Measurements from ENCODE around the gene MICB.

The MICB gene

DNA sequence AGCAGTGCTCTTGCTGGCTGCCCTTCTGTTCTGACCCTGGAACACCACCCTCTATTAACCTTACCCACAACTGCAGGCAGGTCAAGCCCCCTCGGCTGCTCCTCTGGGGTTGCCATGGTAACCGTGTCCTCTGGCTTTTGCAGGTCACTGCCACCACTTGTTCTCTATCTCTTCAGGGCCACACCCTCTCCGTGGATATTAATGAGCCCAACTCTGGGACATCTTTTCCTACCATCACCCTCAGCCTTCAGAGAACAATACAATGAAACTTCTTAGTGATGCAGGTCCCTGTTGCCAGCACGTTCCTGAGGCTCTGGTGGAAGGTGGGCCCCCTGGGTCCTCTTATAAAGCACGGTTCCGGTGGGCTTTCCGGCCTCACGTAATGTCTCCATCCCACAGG is 30.8 kb upstream of the MICB start:
- WGBS (ENCODE audit: insufficient coverage): 95% methylated on average over 7 of the region's 8 CpGs
- DNase-seq: no peak
- Histone ChIP-seq H3K27ac (ENCODE audit: insufficient read depth in 1 of 2, low read depth in 1 of 2, low read length in 2 of 2, poor library complexity in 1 of 2, severe bottlenecking in 2 of 2) (no peak overlapping the region), H3K4me1 (ENCODE audit: control extremely low read depth in 1 of 4, control insufficient read depth in 4 of 4, insufficient read depth in 4 of 4, low read length in 3 of 4) (peaks cover 0 to 29% (median 13%) of the 10 kb centered on the region in 4 experiments), H3K36me3 (ENCODE audit: control insufficient read depth in 4 of 4, insufficient read depth in 4 of 4, low read length in 3 of 4) (peaks cover 0 to 14% (median 6%) of the 10 kb centered on the region in 4 experiments), H3K9me3 (ENCODE audit: control extremely low read depth in 1 of 5, control insufficient read depth in 4 of 5, insufficient read depth in 2 of 5, low read depth in 1 of 5, low read length in 4 of 5) (no peaks in the 10 kb centered on the region), H3K27me3 (replicated peaks in 2 of 5; ENCODE audit: control insufficient read depth in 4 of 5, insufficient read depth in 5 of 5, low read length in 4 of 5) (no peaks in the 10 kb centered on the region), H3K4me3 (ENCODE audit: control insufficient read depth in 1 of 7, extremely low read depth in 1 of 7, insufficient read depth in 4 of 7, low read depth in 2 of 7, low read length in 6 of 7) (no peak overlapping the region)
- ChIA-PET CTCF (no interaction called here), POLR2A (no interaction called here)

DNA sequence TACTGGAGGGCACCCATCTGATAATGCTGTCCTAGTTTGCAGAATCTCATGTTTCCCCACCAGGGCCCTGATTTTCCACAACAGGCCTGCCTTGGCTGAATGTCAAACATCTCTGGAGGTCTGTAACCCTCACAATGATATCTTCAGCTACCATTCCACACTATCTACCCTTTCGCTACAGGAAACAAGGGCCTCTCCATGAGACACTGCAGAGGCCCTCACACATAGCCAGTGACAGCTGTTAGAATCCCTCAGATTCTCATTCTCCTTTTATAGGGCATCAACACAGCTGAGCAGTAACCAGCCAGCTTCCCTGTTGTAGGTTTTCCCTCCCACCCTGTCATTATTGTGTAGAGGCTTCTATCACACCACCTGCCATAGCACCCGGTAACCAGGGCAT is 29.6 kb upstream of the MICB start:
- CTCF ChIA-PET: interaction anchor here (1.2 kb wide), 1 partner anchor 25 kb away, joined by 3 read pairs; no protein-coding TSS in a partner anchor
- POLR2A ChIA-PET: interaction anchor here (0.9 kb wide), 1 partner anchor 63 kb away, joined by 3 read pairs; no protein-coding TSS in a partner anchor
- H3K9me3 ChIP-seq (ENCODE audit: control extremely low read depth in 1 of 5, control insufficient read depth in 4 of 5, insufficient read depth in 2 of 5, low read depth in 1 of 5, low read length in 4 of 5): no peaks in the 10 kb centered on the region
- DNase-seq: peak in 1 of 3 donors; percentile 45
- no peak overlapping the region for H3K4me3 ChIP-seq (ENCODE audit: control insufficient read depth in 1 of 7, extremely low read depth in 1 of 7, insufficient read depth in 4 of 7, low read depth in 2 of 7, low read length in 6 of 7)
- H3K4me1 ChIP-seq (ENCODE audit: control extremely low read depth in 1 of 4, control insufficient read depth in 4 of 4, insufficient read depth in 4 of 4, low read length in 3 of 4): peaks cover 0 to 22% (median 9%) of the 10 kb centered on the region in 4 experiments
- no peaks in the 10 kb centered on the region for H3K27me3 ChIP-seq (replicated peaks in 2 of 5; ENCODE audit: control insufficient read depth in 4 of 5, insufficient read depth in 5 of 5, low read length in 4 of 5)
- WGBS (ENCODE audit: insufficient coverage): 88% methylated on average over 2 of the region's 2 CpGs
- no peak overlapping the region for H3K27ac ChIP-seq (ENCODE audit: insufficient read depth in 1 of 2, low read depth in 1 of 2, low read length in 2 of 2, poor library complexity in 1 of 2, severe bottlenecking in 2 of 2)
- H3K36me3 ChIP-seq (ENCODE audit: control insufficient read depth in 4 of 4, insufficient read depth in 4 of 4, low read length in 3 of 4): peaks cover 0 to 14% (median 6%) of the 10 kb centered on the region in 4 experiments

DNA sequence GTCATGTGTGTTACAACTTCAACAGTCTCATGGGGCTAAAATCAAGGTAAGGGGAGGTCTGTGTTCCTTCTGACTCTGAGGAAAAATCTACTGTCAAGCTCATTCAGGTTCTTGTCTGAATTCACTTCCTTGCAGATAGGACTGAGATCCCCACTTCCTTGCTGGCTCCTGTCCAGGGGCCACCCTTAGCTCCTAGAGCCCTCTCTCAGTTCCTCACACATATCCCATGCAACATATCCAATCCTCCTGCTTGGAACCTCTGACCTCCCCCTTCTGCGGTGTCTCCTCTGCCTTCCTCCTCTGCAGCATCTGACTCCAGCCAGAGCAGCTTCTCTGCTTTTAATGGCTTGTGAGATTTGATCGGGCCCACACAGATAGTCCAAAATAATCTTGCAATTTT is 27.1 kb upstream of the MICB start:
- no peak for DNase-seq
- CTCF ChIA-PET: interaction anchor here (1.6 kb wide), 1 partner anchor 75 kb away, joined by 3 read pairs; no protein-coding TSS in a partner anchor

DNA sequence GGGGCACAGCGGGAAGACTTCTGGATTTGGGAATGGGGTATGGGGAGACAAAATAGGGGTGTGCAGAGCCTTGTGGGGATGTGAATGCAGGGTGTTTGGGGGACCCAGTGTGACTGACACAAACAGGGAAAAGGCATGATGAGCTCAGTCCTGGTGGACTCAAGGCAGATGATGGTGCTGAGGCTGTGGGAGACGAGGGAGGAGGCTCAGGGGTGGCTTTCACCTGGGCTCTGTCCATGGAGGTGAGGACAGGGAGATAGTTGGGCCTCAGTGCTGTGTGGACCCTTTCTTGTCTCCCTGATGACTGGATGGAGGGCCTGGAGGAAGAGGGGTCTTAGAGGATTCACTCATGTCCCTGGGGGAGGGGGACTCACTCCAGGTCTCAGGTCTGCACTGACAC is 26.2 kb upstream of the MICB start:
- Histone ChIP-seq H3K36me3 (ENCODE audit: control insufficient read depth in 4 of 4, insufficient read depth in 4 of 4, low read length in 3 of 4) (peaks cover 0 to 8% (median 3%) of the 10 kb centered on the region in 4 experiments), H3K27ac (ENCODE audit: insufficient read depth in 1 of 2, low read depth in 1 of 2, low read length in 2 of 2, poor library complexity in 1 of 2, severe bottlenecking in 2 of 2) (no peak overlapping the region), H3K4me1 (ENCODE audit: control extremely low read depth in 1 of 4, control insufficient read depth in 4 of 4, insufficient read depth in 4 of 4, low read length in 3 of 4) (no peaks in the 10 kb centered on the region), H3K27me3 (replicated peaks in 2 of 5; ENCODE audit: control insufficient read depth in 4 of 5, insufficient read depth in 5 of 5, low read length in 4 of 5) (no peaks in the 10 kb centered on the region), H3K4me3 (ENCODE audit: control insufficient read depth in 1 of 7, extremely low read depth in 1 of 7, insufficient read depth in 4 of 7, low read depth in 2 of 7, low read length in 6 of 7) (no peak overlapping the region), H3K9me3 (ENCODE audit: control extremely low read depth in 1 of 5, control insufficient read depth in 4 of 5, insufficient read depth in 2 of 5, low read depth in 1 of 5, low read length in 4 of 5) (no peaks in the 10 kb centered on the region)
- DNase-seq: no peak
- ChIA-PET CTCF (interaction anchor here (0.8 kb wide), 1 partner anchor 29 kb away, joined by 3 read pairs; no protein-coding TSS in a partner anchor), POLR2A (no interaction called here)
- 100% methylated on average over 1 of the region's 2 CpGs for WGBS (ENCODE audit: insufficient coverage)

More for the DNA sequence above, 27.1 kb upstream of the MICB start:
- H3K36me3 ChIP-seq (ENCODE audit: control insufficient read depth in 4 of 4, insufficient read depth in 4 of 4, low read length in 3 of 4): peaks cover 0 to 12% (median 3%) of the 10 kb centered on the region in 4 experiments
- no peaks in the 10 kb centered on the region for H3K4me1 ChIP-seq (ENCODE audit: control extremely low read depth in 1 of 4, control insufficient read depth in 4 of 4, insufficient read depth in 4 of 4, low read length in 3 of 4)
- H3K9me3 ChIP-seq (ENCODE audit: control extremely low read depth in 1 of 5, control insufficient read depth in 4 of 5, insufficient read depth in 2 of 5, low read depth in 1 of 5, low read length in 4 of 5): no peaks in the 10 kb centered on the region
- H3K27ac ChIP-seq (ENCODE audit: insufficient read depth in 1 of 2, low read depth in 1 of 2, low read length in 2 of 2, poor library complexity in 1 of 2, severe bottlenecking in 2 of 2): no peak overlapping the region
- no peak overlapping the region for H3K4me3 ChIP-seq (ENCODE audit: control insufficient read depth in 1 of 7, extremely low read depth in 1 of 7, insufficient read depth in 4 of 7, low read depth in 2 of 7, low read length in 6 of 7)
- POLR2A ChIA-PET: no interaction called here
- no CpG with 5 or more reads among the region's 2 CpGs for WGBS (ENCODE audit: insufficient coverage)
- H3K27me3 ChIP-seq (replicated peaks in 2 of 5; ENCODE audit: control insufficient read depth in 4 of 5, insufficient read depth in 5 of 5, low read length in 4 of 5): no peaks in the 10 kb centered on the region

DNA sequence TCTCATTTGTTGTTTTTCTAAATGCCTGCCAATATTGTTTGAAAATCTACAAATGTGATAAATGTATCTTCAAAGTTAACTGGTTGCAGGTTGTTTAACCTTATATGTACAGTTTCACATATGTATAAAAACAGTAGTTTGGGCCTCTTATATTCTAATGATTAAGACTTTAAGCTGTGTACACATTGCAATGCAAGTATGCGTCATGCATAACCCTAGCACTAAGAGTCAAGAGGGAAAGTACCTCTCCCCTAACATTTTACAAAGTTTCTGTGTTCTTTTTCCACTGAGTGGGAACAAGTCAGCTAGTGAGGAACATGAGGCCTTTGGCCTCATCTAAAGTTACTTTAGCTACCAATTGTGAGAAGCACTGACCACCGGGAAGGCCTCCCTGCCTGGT is 25.7 kb upstream of the MICB start:
- 68% methylated on average over 2 of the region's 2 CpGs for WGBS (ENCODE audit: insufficient coverage)
- Histone ChIP-seq H3K4me1 (ENCODE audit: control extremely low read depth in 1 of 4, control insufficient read depth in 4 of 4, insufficient read depth in 4 of 4, low read length in 3 of 4) (no peaks in the 10 kb centered on the region), H3K36me3 (ENCODE audit: control insufficient read depth in 4 of 4, insufficient read depth in 4 of 4, low read length in 3 of 4) (peaks cover 0 to 6% (median 1%) of the 10 kb centered on the region in 4 experiments), H3K27ac (ENCODE audit: insufficient read depth in 1 of 2, low read depth in 1 of 2, low read length in 2 of 2, poor library complexity in 1 of 2, severe bottlenecking in 2 of 2) (no peak overlapping the region), H3K27me3 (replicated peaks in 2 of 5; ENCODE audit: control insufficient read depth in 4 of 5, insufficient read depth in 5 of 5, low read length in 4 of 5) (no peaks in the 10 kb centered on the region), H3K4me3 (ENCODE audit: control insufficient read depth in 1 of 7, extremely low read depth in 1 of 7, insufficient read depth in 4 of 7, low read depth in 2 of 7, low read length in 6 of 7) (no peak overlapping the region), H3K9me3 (ENCODE audit: control extremely low read depth in 1 of 5, control insufficient read depth in 4 of 5, insufficient read depth in 2 of 5, low read depth in 1 of 5, low read length in 4 of 5) (no peaks in the 10 kb centered on the region)
- ChIA-PET CTCF (no interaction called here), POLR2A (no interaction called here)
- no peak for DNase-seq

DNA sequence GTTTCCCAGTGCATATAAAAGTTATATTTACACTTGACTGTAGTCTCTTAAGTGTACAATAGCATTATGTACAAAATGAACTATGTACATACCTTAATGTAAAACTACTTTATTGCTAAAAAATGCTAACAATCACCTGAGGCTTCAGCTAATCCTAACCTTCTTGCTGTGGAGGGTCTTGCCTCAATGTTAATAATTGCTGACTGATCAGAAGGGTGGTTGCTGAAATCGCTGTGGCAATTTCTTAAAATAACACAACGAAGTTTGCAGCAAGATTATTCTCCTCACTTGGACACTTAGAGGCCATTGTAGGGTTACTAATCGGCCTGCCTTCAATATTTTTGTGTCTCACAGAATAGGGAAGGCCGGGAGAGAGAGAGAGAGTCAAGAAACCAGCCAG is 24.7 kb upstream of the MICB start:
- CTCF ChIA-PET: no interaction called here

DNA sequence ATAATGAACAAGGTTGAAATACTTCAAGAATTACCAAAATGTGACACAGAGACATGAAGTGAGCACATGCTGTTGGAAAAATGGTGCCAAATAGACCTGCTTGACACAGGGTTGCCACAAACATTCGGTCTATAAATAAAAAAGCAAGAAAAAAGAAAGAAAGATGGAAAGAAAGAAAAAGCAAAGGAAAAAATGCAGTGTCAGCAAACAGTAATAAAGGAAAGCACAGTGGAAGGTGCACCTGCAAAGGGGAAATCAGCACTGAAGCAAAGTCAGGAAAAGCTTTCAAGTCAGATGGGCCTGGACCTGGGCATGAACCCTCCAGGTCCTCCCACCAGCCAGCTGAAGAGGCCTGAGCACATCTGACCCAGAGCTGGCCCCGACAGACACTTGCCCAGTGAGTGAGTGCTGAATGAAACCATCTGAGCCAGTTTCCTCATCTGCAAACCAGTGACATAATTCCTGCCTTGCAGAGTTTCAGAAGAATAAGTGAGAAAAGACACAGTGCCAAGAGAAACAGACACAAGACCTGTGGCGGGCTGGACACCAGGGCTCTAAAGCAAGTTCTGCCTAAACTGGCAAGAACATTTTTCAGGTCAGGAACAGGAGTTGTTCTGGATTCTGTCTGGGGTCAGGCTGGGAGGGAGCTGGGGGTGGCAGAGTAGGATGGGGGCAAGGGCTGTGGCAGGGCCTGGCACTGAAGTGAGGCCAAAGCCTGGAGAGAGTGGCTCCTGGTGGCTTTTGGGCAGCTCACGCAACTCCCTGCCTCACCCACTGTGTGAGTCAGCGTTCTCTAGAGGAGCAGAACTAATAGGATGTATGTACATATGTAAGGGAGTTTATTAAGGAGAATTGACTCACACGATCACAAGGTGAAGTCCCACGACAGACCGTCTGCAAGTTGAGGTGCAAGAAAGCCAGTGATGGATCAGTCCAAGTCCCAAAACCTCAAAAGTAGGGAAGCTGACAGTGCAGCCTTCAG is 23.9 kb upstream of the MICB start:
- ChIA-PET POLR2A (no interaction called here), CTCF (interaction anchor here (1.2 to 1.5 kb wide), 2 partner anchors 19 to 108 kb away, joined by 3 read pairs; no protein-coding TSS in a partner anchor)
- no peak for DNase-seq
- Histone ChIP-seq H3K9me3 (ENCODE audit: control extremely low read depth in 1 of 5, control insufficient read depth in 4 of 5, insufficient read depth in 2 of 5, low read depth in 1 of 5, low read length in 4 of 5) (no peaks in the 10 kb centered on the region), H3K36me3 (ENCODE audit: control insufficient read depth in 4 of 4, insufficient read depth in 4 of 4, low read length in 3 of 4) (no peaks in the 10 kb centered on the region), H3K27me3 (replicated peaks in 2 of 5; ENCODE audit: control insufficient read depth in 4 of 5, insufficient read depth in 5 of 5, low read length in 4 of 5) (no peaks in the 10 kb centered on the region), H3K4me1 (ENCODE audit: control extremely low read depth in 1 of 4, control insufficient read depth in 4 of 4, insufficient read depth in 4 of 4, low read length in 3 of 4) (no peaks in the 10 kb centered on the region), H3K4me3 (ENCODE audit: control insufficient read depth in 1 of 7, extremely low read depth in 1 of 7, insufficient read depth in 4 of 7, low read depth in 2 of 7, low read length in 6 of 7) (no peak overlapping the region), H3K27ac (ENCODE audit: insufficient read depth in 1 of 2, low read depth in 1 of 2, low read length in 2 of 2, poor library complexity in 1 of 2, severe bottlenecking in 2 of 2) (no peak overlapping the region)
- 91% methylated on average over 5 of the region's 8 CpGs for WGBS (ENCODE audit: insufficient coverage)

More for the DNA sequence above, 24.7 kb upstream of the MICB start:
- H3K9me3 ChIP-seq (ENCODE audit: control extremely low read depth in 1 of 5, control insufficient read depth in 4 of 5, insufficient read depth in 2 of 5, low read depth in 1 of 5, low read length in 4 of 5): no peaks in the 10 kb centered on the region
- DNase-seq: no peak
- peaks cover 0 to 1% (median 0%) of the 10 kb centered on the region in 4 experiments for H3K36me3 ChIP-seq (ENCODE audit: control insufficient read depth in 4 of 4, insufficient read depth in 4 of 4, low read length in 3 of 4)
- no peaks in the 10 kb centered on the region for H3K27me3 ChIP-seq (replicated peaks in 2 of 5; ENCODE audit: control insufficient read depth in 4 of 5, insufficient read depth in 5 of 5, low read length in 4 of 5)
- no peak overlapping the region for H3K27ac ChIP-seq (ENCODE audit: insufficient read depth in 1 of 2, low read depth in 1 of 2, low read length in 2 of 2, poor library complexity in 1 of 2, severe bottlenecking in 2 of 2)
- H3K4me1 ChIP-seq (ENCODE audit: control extremely low read depth in 1 of 4, control insufficient read depth in 4 of 4, insufficient read depth in 4 of 4, low read length in 3 of 4): no peaks in the 10 kb centered on the region
- POLR2A ChIA-PET: no interaction called here
- 66% methylated on average over 3 of the region's 4 CpGs for WGBS (ENCODE audit: insufficient coverage)
- no peak overlapping the region for H3K4me3 ChIP-seq (ENCODE audit: control insufficient read depth in 1 of 7, extremely low read depth in 1 of 7, insufficient read depth in 4 of 7, low read depth in 2 of 7, low read length in 6 of 7)

Measured in common myeloid progenitor, CD34-positive (primary cell).